ENCODE results near the gene GBE1.

GBE1 gene

GRCh38 chr3:81643721-81644120 is 117.7 kb downstream of the GBE1 start:
- no peak for TF ChIP-seq GATA3 (IDR thresholded peaks at IDR 0.05; ENCODE audit: low read depth, low read length)
- TF ChIP-seq GATA2 (IDR thresholded peaks at IDR 0.05; ENCODE audit: low read depth, low read length), result no peak

GRCh38 chr3:81638480-81638879 is 123.0 kb downstream of the GBE1 start:
- TF ChIP-seq GATA2 (IDR thresholded peaks at IDR 0.05; ENCODE audit: low read depth, low read length) (no peak), GATA3 (IDR thresholded peaks at IDR 0.05; ENCODE audit: low read depth, low read length) (no peak)

GRCh38 chr3:81632659-81633058 is 128.8 kb downstream of the GBE1 start:
- TF ChIP-seq GATA2 (IDR thresholded peaks at IDR 0.05; ENCODE audit: low read depth, low read length), result no peak
- no peak for TF ChIP-seq GATA3 (IDR thresholded peaks at IDR 0.05; ENCODE audit: low read depth, low read length)

- no peak for TF ChIP-seq GATA3 (IDR thresholded peaks at IDR 0.05; ENCODE audit: low read depth, low read length)
- no peak for TF ChIP-seq GATA2 (IDR thresholded peaks at IDR 0.05; ENCODE audit: low read depth, low read length)
Measured at GRCh38 chr3:81624756-81625155, 136.7 kb downstream of the GBE1 start.

- TF ChIP-seq GATA2 (IDR thresholded peaks at IDR 0.05; ENCODE audit: low read depth, low read length) (no peak), GATA3 (IDR thresholded peaks at IDR 0.05; ENCODE audit: low read depth, low read length) (no peak)
Measured at GRCh38 chr3:81622395-81622794, 139.1 kb downstream of the GBE1 start.

GRCh38 chr3:81621277-81621676 is 140.2 kb downstream of the GBE1 start:
- TF ChIP-seq GATA2 (IDR thresholded peaks at IDR 0.05; ENCODE audit: low read depth, low read length), result no peak

GRCh38 chr3:81620849-81621248 is 140.6 kb downstream of the GBE1 start:
- TF ChIP-seq GATA3 (IDR thresholded peaks at IDR 0.05; ENCODE audit: low read depth, low read length), result no peak
- TF ChIP-seq GATA2 (IDR thresholded peaks at IDR 0.05; ENCODE audit: low read depth, low read length), result no peak

GRCh38 chr3:81612768-81613167 is 148.7 kb downstream of the GBE1 start:
- TF ChIP-seq GATA2 (IDR thresholded peaks at IDR 0.05; ENCODE audit: low read depth, low read length) (no peak), GATA3 (IDR thresholded peaks at IDR 0.05; ENCODE audit: low read depth, low read length) (no peak)

- no peak for TF ChIP-seq GATA2 (IDR thresholded peaks at IDR 0.05; ENCODE audit: low read depth, low read length)
- TF ChIP-seq GATA3 (IDR thresholded peaks at IDR 0.05; ENCODE audit: low read depth, low read length), result no peak
Measured at GRCh38 chr3:81602781-81603180, 158.7 kb downstream of the GBE1 start.

GRCh38 chr3:81601707-81602305 is 159.6 kb downstream of the GBE1 start:
- no peak for TF ChIP-seq GATA3 (IDR thresholded peaks at IDR 0.05; ENCODE audit: low read depth, low read length)
- no peak for TF ChIP-seq GATA2 (IDR thresholded peaks at IDR 0.05; ENCODE audit: low read depth, low read length)

- TF ChIP-seq GATA2 (IDR thresholded peaks at IDR 0.05; ENCODE audit: low read depth, low read length) (no peak), GATA3 (IDR thresholded peaks at IDR 0.05; ENCODE audit: low read depth, low read length) (no peak)
Measured at GRCh38 chr3:81592101-81592500, 169.3 kb downstream of the GBE1 start.

GRCh38 chr3:81585937-81586336 is 175.5 kb downstream of the GBE1 start:
- TF ChIP-seq GATA2 (IDR thresholded peaks at IDR 0.05; ENCODE audit: low read depth, low read length), result no peak
- TF ChIP-seq GATA3 (IDR thresholded peaks at IDR 0.05; ENCODE audit: low read depth, low read length), result no peak

- no peak for TF ChIP-seq GATA2 (IDR thresholded peaks at IDR 0.05; ENCODE audit: low read depth, low read length)
- TF ChIP-seq GATA3 (IDR thresholded peaks at IDR 0.05; ENCODE audit: low read depth, low read length), result no peak
Measured at GRCh38 chr3:81585056-81585455, 176.4 kb downstream of the GBE1 start.

- no peak for TF ChIP-seq GATA2 (IDR thresholded peaks at IDR 0.05; ENCODE audit: low read depth, low read length)
- TF ChIP-seq GATA3 (IDR thresholded peaks at IDR 0.05; ENCODE audit: low read depth, low read length), result no peak
Measured at GRCh38 chr3:81581966-81582599, 179.4 kb downstream of the GBE1 start.

GRCh38 chr3:81580355-81580754 is 181.1 kb downstream of the GBE1 start:
- no peak for TF ChIP-seq GATA3 (IDR thresholded peaks at IDR 0.05; ENCODE audit: low read depth, low read length)
- TF ChIP-seq GATA2 (IDR thresholded peaks at IDR 0.05; ENCODE audit: low read depth, low read length), result no peak

All from SH-SY5Y (cell line).